Measurements from ENCODE around the gene KIF5A. TPM values are rescaled to one million over a fixed set of nuclear protein-coding genes. Genes with fewer than 3 reads are reported as not detected.
"Not testable (repeated sequence)": the region's sequence is repeated elsewhere in the genome, so short reads cannot be mapped to it uniquely, and the experiment has no call there.

The KIF5A gene
- total RNA-seq, 2 experiments from 2014 or later: 1.2 to 1.3 TPM

DNA sequence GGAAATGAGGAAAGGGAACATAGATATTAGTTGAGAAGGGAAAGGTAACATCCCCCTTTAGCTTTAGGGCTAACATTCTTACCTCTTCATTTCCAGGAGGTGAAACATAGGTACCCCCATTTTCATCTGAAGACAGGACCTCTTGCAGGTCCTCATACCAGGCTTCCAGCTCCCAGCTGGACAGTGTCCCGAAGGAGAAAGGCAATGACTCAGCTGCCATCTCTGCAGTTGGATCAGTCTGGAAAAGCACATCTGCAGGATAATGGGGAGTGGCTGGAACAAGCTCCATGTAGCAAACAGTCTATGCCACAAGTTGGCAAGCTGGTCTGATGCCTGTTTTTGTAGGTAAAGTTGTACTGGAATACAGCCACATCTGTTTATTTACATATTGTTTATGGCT is 32.7 kb upstream of the KIF5A start:
- Mint-ChIP-seq H3K27ac (peak overlapping the region; percentile 99), H3K36me3 (ENCODE audit: low read depth) (peaks cover 72% of the 10 kb centered on the region), H3K4me3 (no peak overlapping the region), H3K9me3 (no peaks in the 10 kb centered on the region), H3K27me3 (no peaks in the 10 kb centered on the region), H3K4me1 (ENCODE audit: low read depth) (peaks cover 44% of the 10 kb centered on the region)
- TF ChIP-seq, protein P1, sequence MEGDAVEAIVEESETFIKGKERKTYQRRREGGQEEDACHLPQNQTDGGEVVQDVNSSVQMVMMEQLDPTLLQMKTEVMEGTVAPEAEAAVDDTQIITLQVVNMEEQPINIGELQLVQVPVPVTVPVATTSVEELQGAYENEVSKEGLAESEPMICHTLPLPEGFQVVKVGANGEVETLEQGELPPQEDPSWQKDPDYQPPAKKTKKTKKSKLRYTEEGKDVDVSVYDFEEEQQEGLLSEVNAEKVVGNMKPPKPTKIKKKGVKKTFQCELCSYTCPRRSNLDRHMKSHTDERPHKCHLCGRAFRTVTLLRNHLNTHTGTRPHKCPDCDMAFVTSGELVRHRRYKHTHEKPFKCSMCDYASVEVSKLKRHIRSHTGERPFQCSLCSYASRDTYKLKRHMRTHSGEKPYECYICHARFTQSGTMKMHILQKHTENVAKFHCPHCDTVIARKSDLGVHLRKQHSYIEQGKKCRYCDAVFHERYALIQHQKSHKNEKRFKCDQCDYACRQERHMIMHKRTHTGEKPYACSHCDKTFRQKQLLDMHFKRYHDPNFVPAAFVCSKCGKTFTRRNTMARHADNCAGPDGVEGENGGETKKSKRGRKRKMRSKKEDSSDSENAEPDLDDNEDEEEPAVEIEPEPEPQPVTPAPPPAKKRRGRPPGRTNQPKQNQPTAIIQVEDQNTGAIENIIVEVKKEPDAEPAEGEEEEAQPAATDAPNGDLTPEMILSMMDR (IDR thresholded peaks at IDR 0.05): no peak
- no peak for ATAC-seq
- ChIA-PET CTCF (no interaction called here), POLR2A (interaction anchor here (1.0 to 5.7 kb wide), 5 partner anchors 10 to 93 kb away, joined by 3 to 50 read pairs (median 3); partner anchors contain the start of gene MARS1)
- intact Hi-C loops (cut with micrococcal nuclease): no loop called here
- DNase-seq: no peak

DNA sequence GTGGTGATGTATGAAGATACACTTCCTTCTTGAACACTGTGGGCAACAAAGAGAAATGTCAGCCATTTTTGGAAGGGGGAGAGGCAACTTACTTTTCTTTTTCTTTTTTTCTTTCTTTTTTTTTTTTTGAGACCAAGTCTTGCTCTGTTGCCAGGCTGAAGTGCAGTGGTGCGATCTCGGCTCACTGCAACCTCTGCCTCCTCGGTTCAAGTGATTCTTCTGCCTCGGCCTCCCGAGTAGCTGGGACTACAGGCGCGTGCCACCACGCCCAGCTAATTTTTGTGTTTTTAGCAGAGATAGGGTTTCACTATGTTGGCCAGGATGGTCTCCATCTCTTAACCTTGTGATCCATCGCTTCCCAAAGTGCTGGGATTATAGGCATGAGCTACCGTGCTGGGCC is 32.1 kb upstream of the KIF5A start:
- CTCF ChIA-PET: interaction anchor here (1.2 kb wide), 1 partner anchor 62 kb away, joined by 3 read pairs; the partner anchor contains the start of gene INHBE
- H3K27ac Mint-ChIP-seq: peak overlapping the region; percentile 99
- DNase-seq; ATAC-seq; H3K9me3 Mint-ChIP-seq; intact Hi-C loops (cut with micrococcal nuclease); H3K27me3 Mint-ChIP-seq: not testable (repeated sequence)
- H3K36me3 Mint-ChIP-seq (ENCODE audit: low read depth): peaks cover 66% of the 10 kb centered on the region
- H3K4me1 Mint-ChIP-seq (ENCODE audit: low read depth): peaks cover 44% of the 10 kb centered on the region
- POLR2A ChIA-PET: interaction anchor here (1.0 to 5.7 kb wide), 4 partner anchors 18 to 93 kb away, joined by 3 to 50 read pairs (median 18); partner anchors contain the start of gene MARS1
- peak overlapping the region; percentile 95 for H3K4me3 Mint-ChIP-seq

DNA sequence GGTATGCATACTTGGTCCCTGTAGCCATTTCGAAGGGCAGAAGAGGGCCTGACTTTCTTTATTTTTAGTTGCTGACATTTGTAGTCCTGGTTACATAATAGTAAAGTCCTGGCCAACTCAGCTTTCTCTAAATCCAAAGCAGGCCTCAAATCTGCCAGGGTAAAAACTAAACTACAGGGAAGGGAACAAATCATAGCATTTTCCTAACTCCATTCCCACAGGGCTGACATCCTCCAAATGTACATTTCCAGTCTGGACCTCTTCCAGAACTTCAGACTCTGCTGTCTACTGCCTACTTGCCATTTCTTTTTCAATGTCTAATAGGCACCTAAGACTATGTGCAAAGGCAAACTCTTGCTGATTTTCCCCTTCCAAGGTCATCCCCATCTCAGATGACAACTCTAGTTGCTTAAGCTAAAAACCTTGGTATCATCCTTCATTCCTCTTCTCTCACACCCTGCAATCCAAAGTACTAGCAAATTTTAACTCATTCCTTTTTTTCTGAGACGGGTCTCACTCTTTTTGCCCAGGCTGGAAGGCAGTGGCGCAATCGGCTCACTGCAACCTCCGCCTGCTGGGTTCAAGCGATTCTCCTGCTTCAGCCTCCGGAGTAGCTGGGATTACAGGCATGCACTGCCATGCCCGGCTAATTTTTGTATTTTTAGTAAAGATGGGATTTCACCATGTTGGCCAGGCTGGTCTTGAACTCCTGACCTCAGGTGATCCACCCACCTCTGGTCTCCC is 31.5 kb upstream of the KIF5A start:
- Mint-ChIP-seq H3K27ac (peak overlapping the region; percentile 99), H3K36me3 (ENCODE audit: low read depth) (peaks cover 60% of the 10 kb centered on the region), H3K4me1 (ENCODE audit: low read depth) (peaks cover 48% of the 10 kb centered on the region), H3K9me3 (no peaks in the 10 kb centered on the region), H3K27me3 (no peaks in the 10 kb centered on the region), H3K4me3 (peak overlapping the region; percentile 95)
- intact Hi-C loops (cut with micrococcal nuclease): no loop called here
- TF ChIP-seq, protein P1 (IDR thresholded peaks at IDR 0.05): no peak
- ATAC-seq (no peak), DNase-seq (no peak)
- ChIA-PET CTCF (interaction anchor here (1.2 kb wide), 1 partner anchor 63 kb away, joined by 3 read pairs; the partner anchor contains the start of gene INHBE), POLR2A (interaction anchor here (1.1 to 5.7 kb wide), 5 partner anchors 8 to 47 kb away, joined by 3 to 50 read pairs (median 15); partner anchors contain the start of gene MARS1)

DNA sequence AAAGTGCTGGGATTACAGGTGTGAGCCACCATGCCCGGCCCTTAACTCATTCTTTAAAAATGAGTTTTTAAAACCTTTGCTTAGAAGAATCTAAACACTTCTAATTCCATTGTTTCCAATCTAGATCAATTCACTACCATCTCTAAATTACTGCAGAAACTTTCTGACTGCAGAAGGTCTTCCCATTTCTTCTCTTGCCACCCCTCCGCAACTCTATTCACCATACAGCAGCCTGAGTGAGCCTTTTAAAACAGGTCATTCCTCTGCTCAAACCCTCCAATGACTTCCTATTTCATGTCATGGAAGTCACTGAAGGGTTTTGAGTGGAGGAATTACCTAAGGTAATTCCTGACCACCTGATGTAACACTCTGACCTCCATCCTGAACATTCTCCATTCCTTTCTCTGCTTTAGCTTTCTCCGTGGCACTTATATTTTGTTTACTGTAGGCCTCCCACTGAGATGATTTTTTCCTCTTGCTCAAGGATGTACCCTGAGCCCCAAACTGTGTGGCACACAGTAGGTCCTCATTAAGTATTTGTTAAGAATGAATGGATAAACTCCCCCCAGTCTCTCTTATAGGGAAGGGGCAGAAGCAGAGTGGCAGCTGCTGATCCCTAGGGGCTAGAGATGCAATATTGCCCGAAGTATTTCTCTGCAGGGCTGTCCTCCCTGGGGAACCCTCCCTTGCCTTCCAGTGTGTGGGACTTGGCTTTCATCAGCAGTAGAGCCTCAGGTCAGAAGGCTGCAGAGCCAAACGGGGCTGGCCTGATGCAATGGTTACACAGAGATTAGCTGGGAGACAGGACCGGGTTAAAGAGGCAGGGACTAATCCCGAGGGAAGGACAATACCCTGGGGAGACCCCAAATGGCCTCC is 30.7 kb upstream of the KIF5A start:
- Mint-ChIP-seq H3K4me1 (ENCODE audit: low read depth) (peaks cover 56% of the 10 kb centered on the region), H3K4me3 (peak overlapping the region; percentile 95), H3K9me3 (no peaks in the 10 kb centered on the region), H3K27me3 (no peaks in the 10 kb centered on the region), H3K27ac (peak overlapping the region; percentile 99), H3K36me3 (ENCODE audit: low read depth) (peaks cover 57% of the 10 kb centered on the region)
- ATAC-seq: no peak
- POLR2A ChIA-PET: interaction anchor here (0.6 to 5.7 kb wide), 9 partner anchors 9 to 56 kb away, joined by 3 to 50 read pairs (median 9); partner anchors contain the start of genes DCTN2 and MARS1
- DNase-seq: no peak
- TF ChIP-seq, protein P1 (IDR thresholded peaks at IDR 0.05): no peak
- CTCF ChIA-PET: interaction anchor here (1.2 to 2.6 kb wide), 3 partner anchors 42 to 64 kb away, joined by 3 to 7 read pairs (median 7); partner anchors contain the start of gene INHBE
- intact Hi-C loops (cut with micrococcal nuclease): no loop called here

DNA sequence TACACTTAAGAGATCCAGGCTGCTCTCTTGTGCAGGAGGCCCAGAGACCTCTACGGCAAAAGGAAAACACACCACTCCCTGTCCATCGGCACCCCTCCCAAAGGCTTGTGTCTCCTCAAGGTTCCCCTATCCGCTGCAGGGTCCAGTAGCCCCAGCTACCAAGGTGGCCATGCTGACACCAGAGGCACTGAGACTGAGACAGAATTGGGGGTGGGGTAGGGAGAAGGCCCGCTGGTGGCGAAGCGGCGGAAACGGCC is 30.1 kb upstream of the KIF5A start:
- H3K27me3 Mint-ChIP-seq: no peaks in the 10 kb centered on the region
- peak; percentile 30 for DNase-seq
- CTCF ChIA-PET: interaction anchor here (1.5 to 2.6 kb wide), 2 partner anchors 43 to 61 kb away, joined by 7 read pairs; no protein-coding TSS in a partner anchor
- TF ChIP-seq, protein P1 (IDR thresholded peaks at IDR 0.05): no peak
- no peak for ATAC-seq
- POLR2A ChIA-PET: interaction anchor here (0.6 to 5.7 kb wide), 11 partner anchors 10 to 290 kb away, joined by 3 to 50 read pairs (median 4); partner anchors contain the start of genes DCTN2, MARS1, OS9 and SHMT2
- H3K9me3 Mint-ChIP-seq: no peaks in the 10 kb centered on the region
- peaks cover 57% of the 10 kb centered on the region for H3K36me3 Mint-ChIP-seq (ENCODE audit: low read depth)
- intact Hi-C loops (cut with micrococcal nuclease): loop anchor here (5.0 kb wide), 1 partner anchor 42 kb away; the partner anchor contains the start of gene ARHGAP9
- H3K4me1 Mint-ChIP-seq (ENCODE audit: low read depth): peaks cover 61% of the 10 kb centered on the region
- H3K27ac Mint-ChIP-seq: peak overlapping the region; percentile 99
- H3K4me3 Mint-ChIP-seq: peak overlapping the region; percentile 95

Data from activated CD8-positive, alpha-beta T cell treated with anti-CD3 and anti-CD28 coated beads for 36 hours (primary cell).